Right lobe of liver (tissue), 6 donors: ENCODE results near the gene IGF2BP1. TPM values are rescaled to one million over a fixed set of nuclear protein-coding genes. Genes with fewer than 3 reads are reported as not detected.

ENCODE experiments used
- ATAC-seq, 4 donors: fragments of 200-7000 bp; cut with Tn5 transposase; one replicate each; pipeline ENCODE4 v1.9.1; 2020; ENCODE audit warnings: mild to moderate bottlenecking in 4 of 4, moderate library complexity in 4 of 4
- DNase-seq, 3 donors: peaks; one replicate each; pipeline ENCODE4 v3.0.0-alpha.2; 2020
- H3K27ac ChIP-seq, 3 donors: fragments of 200-600 bp; one replicate each; pipeline ENCODE4 v1.8.0; 2022
- H3K27me3 ChIP-seq, 2 donors: fragments of 200-600 bp; one replicate each; pipeline ENCODE4 v1.8.0; 2022
- H3K36me3 ChIP-seq, 4 donors: fragments of 200-600 bp; sonication (generic) in 1 of 4; one replicate each; pipeline versions ENCODE4 v1.5.1 to v1.8.0; 2017 to 2022; ENCODE audit warnings: control low read depth in 1 of 4
- H3K4me1 ChIP-seq, 4 donors: fragments of 200-600 bp; sonication (generic) in 1 of 4; one replicate each; pipeline versions ENCODE4 v1.5.1 to v1.8.0; 2017 to 2022; ENCODE audit warnings: control low read depth in 1 of 4
- H3K4me3 ChIP-seq, 3 donors: fragments of 200-600 bp; one replicate each; pipeline ENCODE4 v1.8.0; 2022
- H3K9me3 ChIP-seq, 4 donors: fragments of 200-600 bp; sonication (generic) in 1 of 4; one replicate each; pipeline versions ENCODE4 v1.5.1 to v1.8.0; 2017 to 2022; ENCODE audit warnings: control low read depth in 1 of 4
- POLR2A ChIP-seq: fragments of 450-650 bp; IDR thresholded peaks from one replicate; pipeline ENCODE4 v1.6.1; 2017; ENCODE audit warnings: antibody characterized with exemption, mild to moderate bottlenecking
- WGBS: methylation state at CpG from one replicate; pipeline ENCODE4 v1.1.6; 2018; ENCODE audit warnings: low coverage, low lambda C conversion rate; ENCODE audit not compliant: insufficient coverage; ENCODE audit errors: missing lambda C conversion rate; 5-methylcytosine and 5-hydroxymethylcytosine counted together
- intact Hi-C, 2 donors: fragments of 100-400 bp; cut with DNase I; formaldehyde crosslinking; loops; one replicate each; pipeline versions ENCODE4 v1.11.2 to v1.14.1; 2022
- total RNA-seq, 6 experiments: library from RNA; depleted of rRNA in 2 of 6; stranded (reverse); fragments of >200 nt in 2 of 6; fragmentation: NEBNext Ultra II Directional in 3 of 6; extraction: Animal tissue kit (Norgen Biotek cat#: 25700) in 3 of 6; gene quantifications; one replicate each; pipeline versions ENCODE4 v1.1.0 to v1.2.4, GENCODE V29; 2016 to 2023
- TF ChIP-seq, protein P1 (sequence below), 4 donors: fragments of 200-600 bp in 3 of 4; fragments of 450-650 bp in 1 of 4; IDR thresholded peaks; one replicate each; pipeline versions ENCODE4 v1.5.1 to v1.8.0; 2016 to 2022; ENCODE audit warnings: antibody characterized with exemption in 4 of 4, mild to moderate bottlenecking in 2 of 4
- donor health status: DM: no; HTN: yes; CAD: no.
- donor health status: DM: no; HTN: no; CAD: no.
- donor health status: DM: no; HTN: no; CAD: no.
- donor health status: DM: no; HTN: yes; CAD: no.
- donor health status: DM: no; HTN: yes; CAD: no.

Gene IGF2BP1
- total RNA-seq, 6 experiments from 2014 or later: 0.56 TPM; not detected in 5

- intact Hi-C loops: no loop called here
- H3K36me3 ChIP-seq: no peaks in the 10 kb centered on the region
- no peak overlapping the region for H3K4me3 ChIP-seq
- no peaks in the 10 kb centered on the region for H3K9me3 ChIP-seq
- WGBS: 55% methylated on average over 5 of the region's 11 CpGs
- no peak overlapping the region for H3K27ac ChIP-seq
- no peak for DNase-seq
- no peaks in the 10 kb centered on the region for H3K27me3 ChIP-seq
- ATAC-seq: no peak
- H3K4me1 ChIP-seq: no peaks in the 10 kb centered on the region
- TF ChIP-seq, protein P1, sequence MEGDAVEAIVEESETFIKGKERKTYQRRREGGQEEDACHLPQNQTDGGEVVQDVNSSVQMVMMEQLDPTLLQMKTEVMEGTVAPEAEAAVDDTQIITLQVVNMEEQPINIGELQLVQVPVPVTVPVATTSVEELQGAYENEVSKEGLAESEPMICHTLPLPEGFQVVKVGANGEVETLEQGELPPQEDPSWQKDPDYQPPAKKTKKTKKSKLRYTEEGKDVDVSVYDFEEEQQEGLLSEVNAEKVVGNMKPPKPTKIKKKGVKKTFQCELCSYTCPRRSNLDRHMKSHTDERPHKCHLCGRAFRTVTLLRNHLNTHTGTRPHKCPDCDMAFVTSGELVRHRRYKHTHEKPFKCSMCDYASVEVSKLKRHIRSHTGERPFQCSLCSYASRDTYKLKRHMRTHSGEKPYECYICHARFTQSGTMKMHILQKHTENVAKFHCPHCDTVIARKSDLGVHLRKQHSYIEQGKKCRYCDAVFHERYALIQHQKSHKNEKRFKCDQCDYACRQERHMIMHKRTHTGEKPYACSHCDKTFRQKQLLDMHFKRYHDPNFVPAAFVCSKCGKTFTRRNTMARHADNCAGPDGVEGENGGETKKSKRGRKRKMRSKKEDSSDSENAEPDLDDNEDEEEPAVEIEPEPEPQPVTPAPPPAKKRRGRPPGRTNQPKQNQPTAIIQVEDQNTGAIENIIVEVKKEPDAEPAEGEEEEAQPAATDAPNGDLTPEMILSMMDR (IDR thresholded peaks at IDR 0.05): no peak
- TF ChIP-seq POLR2A: no peak
Measured at GRCh38 chr17:49049265-49049664, 52.1 kb downstream of the IGF2BP1 start.

DNA sequence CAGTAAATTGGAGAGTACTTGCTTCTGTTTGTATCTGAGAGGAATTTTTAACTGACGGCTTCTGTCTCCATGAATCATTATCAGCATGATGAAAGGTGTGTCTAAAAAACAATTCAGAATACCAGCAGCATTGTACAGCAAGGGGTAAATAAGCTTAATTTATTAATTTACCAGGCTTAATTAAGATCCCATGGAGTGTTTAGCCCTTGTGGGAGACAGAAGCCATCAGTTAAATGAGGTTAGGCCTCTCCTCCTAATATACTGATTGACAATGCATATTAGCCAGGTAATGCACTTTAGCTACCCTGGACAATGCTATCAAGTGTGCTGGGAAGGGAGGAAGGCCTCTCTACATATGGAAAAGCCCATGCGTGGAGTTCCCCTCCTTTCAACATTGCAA, 53.4 kb downstream of the IGF2BP1 start:
- Histone ChIP-seq H3K4me1 (no peaks in the 10 kb centered on the region), H3K27ac (no peak overlapping the region), H3K36me3 (no peaks in the 10 kb centered on the region), H3K4me3 (no peak overlapping the region), H3K27me3 (no peaks in the 10 kb centered on the region), H3K9me3 (no peaks in the 10 kb centered on the region)
- TF ChIP-seq POLR2A: no peak
- TF ChIP-seq, protein P1 (IDR thresholded peaks at IDR 0.05): no peak
- intact Hi-C loops: no loop called here
- WGBS: 80% methylated on average over 1 of the region's 2 CpGs
- no peak for DNase-seq
- no peak for ATAC-seq

GRCh38 chr17:49051269-49051668, 54.1 kb downstream of the IGF2BP1 start:
- ATAC-seq (no peak), DNase-seq (no peak)
- no peaks in the 10 kb centered on the region for H3K9me3 ChIP-seq
- intact Hi-C loops: no loop called here
- TF ChIP-seq, protein P1 (IDR thresholded peaks at IDR 0.05): no peak
- TF ChIP-seq POLR2A: no peak
- no peaks in the 10 kb centered on the region for H3K27me3 ChIP-seq
- H3K4me1 ChIP-seq: no peaks in the 10 kb centered on the region
- 80% methylated on average over 1 of the region's 1 CpG for WGBS
- no peak overlapping the region for H3K4me3 ChIP-seq
- H3K36me3 ChIP-seq: no peaks in the 10 kb centered on the region
- H3K27ac ChIP-seq: no peak overlapping the region

- Histone ChIP-seq H3K36me3 (no peaks in the 10 kb centered on the region), H3K4me3 (no peak overlapping the region), H3K4me1 (no peaks in the 10 kb centered on the region), H3K9me3 (no peaks in the 10 kb centered on the region), H3K27ac (no peak overlapping the region), H3K27me3 (no peaks in the 10 kb centered on the region)
- 48% methylated on average over 3 of the region's 6 CpGs for WGBS
- DNase-seq (no peak), ATAC-seq (no peak)
- intact Hi-C loops: no loop called here
- TF ChIP-seq, protein P1 (IDR thresholded peaks at IDR 0.05): no peak
- no peak for TF ChIP-seq POLR2A
Measured at GRCh38 chr17:49053171-49053829, 56.1 kb downstream of the IGF2BP1 start.
